GM12872 (cell line): Measurements from ENCODE around the gene TFEC.

Experiments used
- CTCF ChIP-seq: IDR thresholded peaks from 3 replicates; pipeline ENCODE4 v1.5.1; 2011; ENCODE audit warnings: low read depth, mild to moderate bottlenecking, low read length, moderate library complexity; ENCODE audit not compliant: insufficient read depth

TFEC gene

GRCh38 chr7:115941703-115942268 is 88.8 kb downstream of the TFEC start:
- TF ChIP-seq CTCF: no peak

- TF ChIP-seq CTCF: no peak
Measured at GRCh38 chr7:115940460-115941060, 90.0 kb downstream of the TFEC start.

GRCh38 chr7:115937960-115938359 is 92.6 kb downstream of the TFEC start:
- no peak for TF ChIP-seq CTCF

GRCh38 chr7:115933471-115933870 is 97.1 kb downstream of the TFEC start:
- TF ChIP-seq CTCF: no peak

- TF ChIP-seq CTCF: no peak
Measured at GRCh38 chr7:115932880-115933279, 97.7 kb downstream of the TFEC start.

- no peak for TF ChIP-seq CTCF
Measured at GRCh38 chr7:115924411-115924810, 106.2 kb downstream of the TFEC start.

GRCh38 chr7:115920367-115920766 is 110.2 kb downstream of the TFEC start:
- TF ChIP-seq CTCF: no peak
